Esophagus squamous epithelium (tissue), 5 donors: ENCODE measurements around the gene MAN1C1. TPM values are rescaled to one million over a fixed set of nuclear protein-coding genes. Genes with fewer than 3 reads are reported as not detected.
A peak's percentile ranks its signal among the peaks of the same experiment; 100 is the strongest.

Source experiments
- DNase-seq: peaks from one replicate; lab custom pipeline; 2025; lab: John Stamatoyannopoulos, UW
- H3K27ac ChIP-seq, 4 donors: fragments of 200-600 bp; sonication (generic); one replicate each; pipeline ENCODE4 v1.5.1; 2016 to 2019; ENCODE audit warnings: mild to moderate bottlenecking in 1 of 4
- H3K27me3 ChIP-seq, 4 donors: fragments of 200-600 bp; sonication (generic); 1 replicate in 3 of 4; 2 replicates in 1 of 4; pipeline versions ENCODE4 v1.5.1 to v1.6.0; 2017 to 2021; ENCODE audit warnings: antibody characterized with exemption in 1 of 4
- H3K36me3 ChIP-seq, 3 donors: fragments of 200-600 bp; sonication (generic); one replicate each; pipeline ENCODE4 v1.5.1; 2016 to 2019
- H3K4me1 ChIP-seq, 3 donors: fragments of 200-600 bp; sonication (generic); one replicate each; pipeline ENCODE4 v1.5.1; 2017 to 2019
- H3K4me3 ChIP-seq, 4 donors: fragments of 200-600 bp; sonication (generic); 1 replicate in 3 of 4; 2 replicates in 1 of 4; pipeline ENCODE4 v1.5.1; 2016 to 2019; ENCODE audit warnings: mild to moderate bottlenecking in 2 of 4, moderate library complexity in 1 of 4
- H3K9me3 ChIP-seq, 3 donors: fragments of 200-600 bp; sonication (generic); one replicate each; pipeline ENCODE4 v1.5.1; 2016 to 2019
- CTCF ChIP-seq, 6 experiments: fragments of 450-650 bp in 4 of 6; fragments of 200-600 bp in 2 of 6; sonication (generic) in 2 of 6; IDR thresholded peaks; one replicate each; pipeline ENCODE4 v1.5.1; 2016 to 2019; ENCODE audit warnings: antibody characterized with exemption in 6 of 6, mild to moderate bottlenecking in 4 of 6, moderate library complexity in 4 of 6
- POLR2A ChIP-seq, 4 donors: fragments of 450-650 bp; IDR thresholded peaks; one replicate each; pipeline ENCODE4 v1.6.1; 2017; ENCODE audit warnings: antibody characterized with exemption in 4 of 4, mild to moderate bottlenecking in 4 of 4, moderate library complexity in 3 of 4
- WGBS, 2 donors: methylation state at CpG; one replicate each; pipeline ENCODE4 v1.1.5; 2018; 5-methylcytosine and 5-hydroxymethylcytosine counted together
- intact Hi-C: fragments of 100-400 bp; cut with DNase I; formaldehyde crosslinking; loops from one replicate; pipeline ENCODE4 v1.15.0; 2022
- total RNA-seq, 4 donors: library from RNA; depleted of rRNA; stranded (reverse); fragments of >200 nt; gene quantifications; one replicate each; pipeline ENCODE4 v1.1.0, GENCODE V29; 2016
- donor health status: DM: yes; HTN: yes; CAD: no.

Gene MAN1C1
- total RNA-seq, 4 donors from 2014 or later = 0.91 to 7.4 (median 3.8) TPM

GRCh38 chr1:25757846-25758185, 141.2 kb downstream of the MAN1C1 start:
- Histone ChIP-seq H3K27me3 (no peaks in the 10 kb centered on the region), H3K27ac (no peak overlapping the region), H3K9me3 (no peaks in the 10 kb centered on the region), H3K4me3 (no peak overlapping the region), H3K4me1 (peaks cover 9 to 41% (median 17%) of the 10 kb centered on the region in 3 donors), H3K36me3 (peaks cover 0 to 6% (median 0%) of the 10 kb centered on the region in 3 donors)
- intact Hi-C loops = no loop called here
- WGBS, 2 donors = 78 to 89% methylated on average over 2 to 3 of the region's 5 CpGs
- no peak for TF ChIP-seq CTCF (IDR thresholded peaks at IDR 0.05)
- TF ChIP-seq POLR2A (IDR thresholded peaks at IDR 0.05) = no peak
- DNase-seq = no peak

GRCh38 chr1:25758466-25759070, 142.0 kb downstream of the MAN1C1 start:
- intact Hi-C loops = no loop called here

GRCh38 chr1:25760122-25760719, 143.6 kb downstream of the MAN1C1 start:
- Histone ChIP-seq H3K27ac (no peak overlapping the region), H3K4me1 (peaks cover 0 to 25% (median 2%) of the 10 kb centered on the region in 3 donors), H3K4me3 (no peak overlapping the region), H3K27me3 (no peaks in the 10 kb centered on the region), H3K9me3 (no peaks in the 10 kb centered on the region), H3K36me3 (peaks cover 0 to 9% (median 0%) of the 10 kb centered on the region in 3 donors)
- intact Hi-C loops = no loop called here
- no peak for DNase-seq
- TF ChIP-seq POLR2A (IDR thresholded peaks at IDR 0.05) (no peak), CTCF (IDR thresholded peaks at IDR 0.05) (no peak)
- WGBS, 2 donors = 82 to 83% methylated on average over 7 to 9 of the region's 11 CpGs

More at GRCh38 chr1:25758466-25759070, 142.0 kb downstream of the MAN1C1 start:
- Histone ChIP-seq H3K27me3 (no peaks in the 10 kb centered on the region), H3K27ac (no peak overlapping the region), H3K4me1 (peaks cover 9 to 39% (median 17%) of the 10 kb centered on the region in 3 donors), H3K4me3 (no peak overlapping the region), H3K36me3 (peaks cover 0 to 6% (median 0%) of the 10 kb centered on the region in 3 donors), H3K9me3 (no peaks in the 10 kb centered on the region)
- WGBS, 2 donors = 87 to 100% methylated on average over 5 to 8 of the region's 15 CpGs
- DNase-seq = no peak
- TF ChIP-seq POLR2A (IDR thresholded peaks at IDR 0.05) (no peak), CTCF (IDR thresholded peaks at IDR 0.05) (peak in 1 of 6 experiments; percentile 21)

- Histone ChIP-seq H3K9me3 (no peaks in the 10 kb centered on the region), H3K27me3 (no peaks in the 10 kb centered on the region)
- intact Hi-C loops = no loop called here
Observed at GRCh38 chr1:25760871-25761270, 144.3 kb downstream of the MAN1C1 start.

More at GRCh38 chr1:25760871-25761270, 144.3 kb downstream of the MAN1C1 start:
- no peak for TF ChIP-seq POLR2A (IDR thresholded peaks at IDR 0.05)
- no peak for TF ChIP-seq CTCF (IDR thresholded peaks at IDR 0.05)
- Histone ChIP-seq H3K4me1 (peaks cover 0 to 26% (median 0%) of the 10 kb centered on the region in 3 donors), H3K36me3 (peaks cover 0 to 9% (median 0%) of the 10 kb centered on the region in 3 donors), H3K27ac (no peak overlapping the region), H3K4me3 (no peak overlapping the region)
- no peak for DNase-seq
- WGBS, 2 donors = 61 to 71% methylated on average over 3 to 5 of the region's 5 CpGs
